H1 (cell line): Measurements from ENCODE around the gene TP73. TPM values are rescaled to one million over a fixed set of nuclear protein-coding genes. Genes with fewer than 3 reads are reported as not detected.

Experiments used
- CTCF ChIA-PET: fragments of 300-600 bp; sonication (Branson Sonifier 250); formaldehyde crosslinking; loops from one replicate; lab custom pipeline; 2021; ENCODE audit not compliant: partially characterized antibody; lab: Charles Lee
- POLR2A ChIA-PET: fragments of 300-600 bp; sonication (Branson Sonifier 250); formaldehyde crosslinking; loops from one replicate; lab custom pipeline; 2021; ENCODE audit warnings: inconsistent platforms; ENCODE audit not compliant: partially characterized antibody; lab: Charles Lee
- DNase-seq, 2 experiments: peaks; one replicate each; pipeline versions ENCODE4 v3.0.0 to v3.0.0-alpha.2; 2010 to 2022; ENCODE audit warnings: low spot score in 2 of 2, low read depth in 1 of 2, mixed read lengths in 1 of 2
- FAIRE-seq: peaks from 2 replicates; lab custom pipeline; 2011; peaks lifted over from hg19 to GRCh38; lab: Jason Lieb, UNC
- H2AFZ ChIP-seq: 2 replicates; pipeline ENCODE4 v1.8.1; 2012; ENCODE audit warnings: low read length, inconsistent platforms
- H2AK5ac ChIP-seq: 2 replicates; pipeline ENCODE4 v1.6.1; 2013; ENCODE audit warnings: low read depth, low read length
- H2BK120ac ChIP-seq: replicated peaks from 2 replicates; pipeline ENCODE3; 2013; ENCODE audit warnings: low read depth, low read length, inconsistent platforms
- H2BK12ac ChIP-seq: 2 replicates; pipeline ENCODE4 v1.6.1; 2013; ENCODE audit warnings: low read depth, low read length
- H2BK15ac ChIP-seq: 2 replicates; pipeline ENCODE4 v1.6.1; 2013; ENCODE audit warnings: low read length
- H2BK20ac ChIP-seq: 2 replicates; pipeline ENCODE4 v1.6.1; 2013; ENCODE audit warnings: low read length
- H2BK5ac ChIP-seq: 2 replicates; pipeline ENCODE4 v1.6.1; 2013; ENCODE audit warnings: low read depth, low read length
- H3K14ac ChIP-seq: 2 replicates; pipeline ENCODE4 v1.6.1; 2013; ENCODE audit warnings: inconsistent platforms; ENCODE audit not compliant: insufficient read length
- H3K18ac ChIP-seq: 2 replicates; pipeline ENCODE4 v1.6.1; 2013; ENCODE audit warnings: low read length; ENCODE audit errors: extremely low read depth
- H3K23ac ChIP-seq: 2 replicates; pipeline ENCODE4 v1.6.1; 2013; ENCODE audit warnings: inconsistent platforms; ENCODE audit not compliant: insufficient read length
- H3K23me2 ChIP-seq: 2 replicates; pipeline ENCODE4 v1.6.1; 2013; ENCODE audit warnings: low read depth, low read length
- H3K27ac ChIP-seq: 2 replicates; pipeline ENCODE4 v1.6.1; 2011; ENCODE audit warnings: low read depth, low read length, inconsistent platforms
- H3K27me3 ChIP-seq, 4 experiments: replicated peaks in 1 of 4; 1 replicate in 1 of 4; 2 replicates in 3 of 4; pipeline versions ENCODE4 v1.6.1 to v1.8.1; 2011 to 2013; ENCODE audit warnings: low read length in 3 of 4, mild to moderate bottlenecking in 3 of 4, inconsistent platforms in 2 of 4, mixed read lengths in 2 of 4, moderate library complexity in 1 of 4; ENCODE audit not compliant: control insufficient read depth in 3 of 4, insufficient read depth in 3 of 4; ENCODE audit errors: extremely low read depth in 1 of 4
- H3K36me3 ChIP-seq, 4 experiments: 2 replicates each; pipeline versions ENCODE4 v1.6.1 to v1.8.1; 2011 to 2013; ENCODE audit warnings: mild to moderate bottlenecking in 4 of 4, low read length in 3 of 4, moderate library complexity in 2 of 4, control low read depth in 1 of 4, inconsistent platforms in 1 of 4; ENCODE audit not compliant: insufficient read depth in 4 of 4, control insufficient read depth in 2 of 4
- H3K4ac ChIP-seq: replicated peaks from 2 replicates; pipeline ENCODE3; 2013; ENCODE audit warnings: low read length, low read depth, mixed read lengths, inconsistent platforms; ENCODE audit not compliant: insufficient read length
- H3K4me1 ChIP-seq, 4 experiments: replicated peaks in 1 of 4; 1 replicate in 1 of 4; 2 replicates in 3 of 4; pipeline versions ENCODE4 v1.6.1 to v1.8.1; 2011 to 2013; ENCODE audit warnings: low read length in 3 of 4, inconsistent platforms in 2 of 4, mixed read lengths in 1 of 4; ENCODE audit not compliant: insufficient read depth in 4 of 4, control insufficient read depth in 3 of 4
- H3K4me2 ChIP-seq, 2 experiments: 2 replicates each; pipeline versions ENCODE4 v1.6.1 to v1.8.1; 2011 to 2013; ENCODE audit warnings: low read depth in 2 of 2, low read length in 2 of 2, control low read depth in 1 of 2, inconsistent platforms in 1 of 2, mild to moderate bottlenecking in 1 of 2; ENCODE audit not compliant: insufficient read depth in 1 of 2
- H3K4me3 ChIP-seq, 4 experiments: fragments of 200-600, 300-600 bp in 1 of 4; sonication (generic), shearing (Covaris generic), sonication (Bioruptor Twin) in 1 of 4; 2 replicates each; pipeline versions ENCODE4 v1.5.1 to v1.8.1; 2011 to 2016; ENCODE audit warnings: low read length in 4 of 4, low read depth in 3 of 4, control low read depth in 2 of 4, inconsistent platforms in 2 of 4, mild to moderate bottlenecking in 2 of 4, mixed read lengths in 1 of 4, moderate library complexity in 1 of 4; ENCODE audit not compliant: insufficient read depth in 2 of 4; ENCODE audit errors: extremely low read depth in 1 of 4
- H3K56ac ChIP-seq: replicated peaks from 2 replicates; pipeline ENCODE3; 2013; ENCODE audit warnings: low read depth, mild to moderate bottlenecking, mixed read lengths, low read length, inconsistent platforms; ENCODE audit not compliant: insufficient read length
- H3K79me1 ChIP-seq: 2 replicates; pipeline ENCODE4 v1.6.1; 2013; ENCODE audit warnings: low read depth, low read length, control low read depth
- H3K79me2 ChIP-seq, 2 experiments: 2 replicates each; pipeline versions ENCODE4 v1.6.1 to v1.8.1; 2012 to 2013; ENCODE audit warnings: low read length in 2 of 2, mild to moderate bottlenecking in 2 of 2, inconsistent platforms in 1 of 2; ENCODE audit not compliant: insufficient read depth in 2 of 2, control insufficient read depth in 1 of 2
- H3K9ac ChIP-seq, 4 experiments: replicated peaks in 1 of 4; 1 replicate in 1 of 4; 2 replicates in 3 of 4; pipeline versions ENCODE4 v1.6.1 to v1.8.1; 2011 to 2013; ENCODE audit warnings: low read depth in 3 of 4, low read length in 3 of 4, control low read depth in 2 of 4, mild to moderate bottlenecking in 2 of 4, moderate library complexity in 2 of 4, inconsistent platforms in 1 of 4; ENCODE audit errors: extremely low read depth in 1 of 4
- H3K9me3 ChIP-seq, 2 experiments: 2 replicates each; pipeline versions ENCODE4 v1.6.1 to v1.8.1; 2012 to 2013; ENCODE audit warnings: mild to moderate bottlenecking in 2 of 2, moderate library complexity in 2 of 2, control low read depth in 1 of 2, inconsistent platforms in 1 of 2, low read depth in 1 of 2, low read length in 1 of 2, mixed read lengths in 1 of 2; ENCODE audit not compliant: insufficient read depth in 2 of 2
- H4K20me1 ChIP-seq, 2 experiments: replicated peaks in 1 of 2; 2 replicates each; pipeline versions ENCODE3 to v1.8.1; 2011 to 2013; ENCODE audit warnings: inconsistent platforms in 2 of 2, low read length in 2 of 2, mild to moderate bottlenecking in 1 of 2; ENCODE audit not compliant: insufficient read depth in 2 of 2, control insufficient read depth in 1 of 2
- H4K5ac ChIP-seq: 2 replicates; pipeline ENCODE4 v1.6.1; 2013; ENCODE audit warnings: low read length, low read depth, mixed read lengths, inconsistent platforms; ENCODE audit not compliant: insufficient read length
- H4K8ac ChIP-seq: 2 replicates; pipeline ENCODE4 v1.8.0; 2013; ENCODE audit warnings: mild to moderate bottlenecking, moderate library complexity, low read length, inconsistent platforms; ENCODE audit not compliant: insufficient read depth; ENCODE audit errors: extremely low read depth
- H4K91ac ChIP-seq: replicated peaks from 2 replicates; pipeline ENCODE3; 2013; ENCODE audit warnings: low read length, mixed read lengths, inconsistent platforms; ENCODE audit not compliant: insufficient read length
- GTF2F1 ChIP-seq: IDR thresholded peaks from 2 replicates; pipeline ENCODE4 v1.6.1; 2012; ENCODE audit warnings: low read depth, low read length, improper control_type of control experiment, borderline replicate concordance
- MAX ChIP-seq: IDR thresholded peaks from 2 replicates; pipeline ENCODE4 v1.6.1; 2012; ENCODE audit warnings: inconsistent platforms
- PHF8 ChIP-seq: fragments of 200-600 bp; sonication (generic); conservative IDR thresholded peaks from 2 replicates; pipeline ENCODE4 v1.7.1; 2012; ENCODE audit warnings: low read depth, mild to moderate bottlenecking, inconsistent platforms, low read length, moderate library complexity
- RAD21 ChIP-seq, 2 experiments: IDR thresholded peaks in 1 of 2; conservative IDR thresholded peaks in 1 of 2; 2 replicates each; pipeline ENCODE4 v1.6.1; 2011; ENCODE audit warnings: low read depth in 2 of 2, low read length in 2 of 2, improper control_type of control experiment in 1 of 2, inconsistent platforms in 1 of 2, mild to moderate bottlenecking in 1 of 2, moderate library complexity in 1 of 2
- SP4 ChIP-seq: IDR thresholded peaks from 2 replicates; pipeline ENCODE4 v1.6.1; 2012; ENCODE audit warnings: low read length, inconsistent platforms
- TBP ChIP-seq: IDR thresholded peaks from 2 replicates; pipeline ENCODE4 v1.6.1; 2011; ENCODE audit warnings: low read depth, low read length, improper control_type of control experiment
- USF2 ChIP-seq: IDR thresholded peaks from 2 replicates; pipeline ENCODE4 v1.6.1; 2011; ENCODE audit warnings: low read length, improper control_type of control experiment
- WGBS, 2 experiments: shearing (Covaris generic) in 1 of 2; methylation state at CpG; one replicate each; pipeline versions ENCODE4 v1.1.6 to v1.1.7; 2013 to 2015; ENCODE audit warnings: low lambda C conversion rate in 2 of 2, mixed read lengths in 2 of 2, inconsistent platforms in 1 of 2, low coverage in 1 of 2, missing lambda C conversion rate in 1 of 2; ENCODE audit not compliant: insufficient replicate concordance in 2 of 2, insufficient coverage in 1 of 2, insufficient read length in 1 of 2; ENCODE audit errors: extremely low coverage in 1 of 2, missing lambda C conversion rate in 1 of 2; 5-methylcytosine and 5-hydroxymethylcytosine counted together
- polyA plus RNA-seq, 7 experiments: library from polyadenylated mRNA; depleted of rRNA in 3 of 7; stranded (reverse) in 5 of 7; unstranded in 2 of 7; fragments of >200 nt in 5 of 7; fragments of 200-250 nt in 2 of 7; gene quantifications; 1 replicate in 5 of 7; 2 replicates in 1 of 7; 4 replicates in 1 of 7; pipeline versions ENCODE4 v1.2.1 to v1.2.3, GENCODE V29; 2011 to 2013; ENCODE audit warnings: missing spikeins in 2 of 7, mixed read lengths in 2 of 7
- total RNA-seq: library from RNA; stranded (reverse); fragmentation: NEBNext Ultra II Directional; extraction: Animal tissue kit (Norgen Biotek cat#: 25700); gene quantifications from 2 replicates; pipeline ENCODE4 v1.2.1, GENCODE V29; 2021

Gene TP73
- total and polyA plus RNA-seq, 2 of the 8 experiments (the other 6 are each of a cell fraction or from before 2014, with no cell fraction given): 2.6 to 3.1 TPM

- Histone ChIP-seq H4K8ac (no peak overlapping the region), H3K9ac (no peak overlapping the region), H2BK15ac (no peak overlapping the region), H4K91ac (no peak overlapping the region), H3K79me1 (peaks cover 20% of the 10 kb centered on the region), H3K4me2 (no peak overlapping the region), H3K56ac (no peak overlapping the region), H2AK5ac (no peak overlapping the region), H3K18ac (no peak overlapping the region), H3K27me3 (peaks cover 0 to 3% (median 0%) of the 10 kb centered on the region in 4 experiments; a peak in 5 of 7 replicates), H3K4me3 (no peak overlapping the region), H3K27ac (no peak overlapping the region), H3K23ac (no peak overlapping the region), H3K14ac (no peak overlapping the region), H4K5ac (no peak overlapping the region), H3K36me3 (peaks cover 0 to 11% (median under 1%) of the 10 kb centered on the region in 4 experiments; a peak in 2 of 8 replicates), H2BK120ac (no peak overlapping the region), H3K9me3 (no peaks in the 10 kb centered on the region; a peak in 1 of 4 replicates), H3K79me2 (peaks cover 0 to 31% of the 10 kb centered on the region in 2 experiments; a peak in 3 of 4 replicates), H3K4me1 (peaks cover 0 to 16% (median 13%) of the 10 kb centered on the region in 4 experiments; a peak in 6 of 7 replicates), H2BK20ac (no peak overlapping the region), H2BK12ac (no peak overlapping the region), H2AFZ (no peak overlapping the region), H2BK5ac (no peak overlapping the region), H3K23me2 (peaks cover 14% of the 10 kb centered on the region), H3K4ac (no peak overlapping the region), H4K20me1 (peaks cover 8 to 23% of the 10 kb centered on the region in 2 experiments)
- 90% methylated on average over 12 of the region's 13 CpGs; no CpG with 5 or more reads in 1 of the 2 experiments for WGBS, 2 experiments
- FAIRE-seq: no peak
- CTCF ChIA-PET: interaction anchor here (0.6 to 1.3 kb wide), 3 partner anchors 21 to 24 kb away, joined by 3 read pairs; no protein-coding TSS in a partner anchor
- POLR2A ChIA-PET: no interaction called here
- TF ChIP-seq TBP (no peak), SP4 (no peak), USF2 (no peak), PHF8 (no peak), MAX (no peak), RAD21 (IDR thresholded peaks at IDR 0.05 in 1 of 2, conservative IDR thresholded peaks at IDR 0.05 in 1 of 2; ENCODE audit: low read depth in 2 of 2, low read length in 2 of 2) (no peak), GTF2F1 (no peak)
- no peak for DNase-seq
Observed at GRCh38 chr1:3747903-3748302, 95.6 kb downstream of the TP73 start.
